Neural cell (in vitro differentiated cells): ENCODE results near the gene ANK2.

Experiments
- EP300 ChIP-seq: fragments of 450-650 bp; conservative IDR thresholded peaks from 2 replicates; pipeline ENCODE4 v1.6.1; 2014; ENCODE audit warnings: antibody characterized with exemption, mild to moderate bottlenecking, moderate library complexity; ENCODE audit not compliant: poor library complexity, severe bottlenecking
- RAD21 ChIP-seq: fragments of 450-650 bp; conservative IDR thresholded peaks from 2 replicates; pipeline ENCODE4 v1.6.1; 2014; ENCODE audit warnings: antibody characterized with exemption, mild to moderate bottlenecking, moderate library complexity
- TF ChIP-seq, protein P1 (sequence below): fragments of 450-650 bp; IDR thresholded peaks from 2 replicates; pipeline ENCODE4 v1.5.1; 2014; ENCODE audit warnings: antibody characterized with exemption, mild to moderate bottlenecking, moderate library complexity; ENCODE audit not compliant: poor library complexity, severe bottlenecking

DNA sequence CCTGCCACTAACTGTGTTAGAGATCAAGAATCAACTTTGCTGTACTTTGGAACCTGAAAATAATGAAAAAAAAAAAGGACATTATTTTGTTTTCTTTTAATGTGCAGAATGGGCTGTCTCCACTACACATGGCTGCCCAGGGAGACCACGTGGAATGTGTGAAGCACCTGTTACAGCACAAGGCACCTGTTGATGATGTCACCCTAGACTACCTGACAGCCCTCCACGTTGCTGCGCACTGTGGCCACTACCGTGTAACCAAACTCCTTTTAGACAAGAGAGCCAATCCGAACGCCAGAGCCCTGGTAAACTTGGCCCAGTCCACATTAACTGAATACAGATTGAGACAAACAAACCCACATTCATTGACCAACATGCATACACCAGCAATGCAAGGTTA, 206.2 kb downstream of the ANK2 start:
- TF ChIP-seq, protein P1, sequence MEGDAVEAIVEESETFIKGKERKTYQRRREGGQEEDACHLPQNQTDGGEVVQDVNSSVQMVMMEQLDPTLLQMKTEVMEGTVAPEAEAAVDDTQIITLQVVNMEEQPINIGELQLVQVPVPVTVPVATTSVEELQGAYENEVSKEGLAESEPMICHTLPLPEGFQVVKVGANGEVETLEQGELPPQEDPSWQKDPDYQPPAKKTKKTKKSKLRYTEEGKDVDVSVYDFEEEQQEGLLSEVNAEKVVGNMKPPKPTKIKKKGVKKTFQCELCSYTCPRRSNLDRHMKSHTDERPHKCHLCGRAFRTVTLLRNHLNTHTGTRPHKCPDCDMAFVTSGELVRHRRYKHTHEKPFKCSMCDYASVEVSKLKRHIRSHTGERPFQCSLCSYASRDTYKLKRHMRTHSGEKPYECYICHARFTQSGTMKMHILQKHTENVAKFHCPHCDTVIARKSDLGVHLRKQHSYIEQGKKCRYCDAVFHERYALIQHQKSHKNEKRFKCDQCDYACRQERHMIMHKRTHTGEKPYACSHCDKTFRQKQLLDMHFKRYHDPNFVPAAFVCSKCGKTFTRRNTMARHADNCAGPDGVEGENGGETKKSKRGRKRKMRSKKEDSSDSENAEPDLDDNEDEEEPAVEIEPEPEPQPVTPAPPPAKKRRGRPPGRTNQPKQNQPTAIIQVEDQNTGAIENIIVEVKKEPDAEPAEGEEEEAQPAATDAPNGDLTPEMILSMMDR: no peak
- TF ChIP-seq RAD21 (no peak), EP300 (no peak)
